GM21737 (cell line): Measurements from ENCODE around the gene PLXDC1.

Experiments
- ATAC-seq: cut with Tn5 transposase; IDR thresholded peaks from one replicate; pipeline ENCODE4 v1.9.1; 2021; ENCODE audit warnings: mild to moderate bottlenecking, moderate library complexity; ENCODE audit not compliant: unreplicated experiment

The PLXDC1 gene

DNA sequence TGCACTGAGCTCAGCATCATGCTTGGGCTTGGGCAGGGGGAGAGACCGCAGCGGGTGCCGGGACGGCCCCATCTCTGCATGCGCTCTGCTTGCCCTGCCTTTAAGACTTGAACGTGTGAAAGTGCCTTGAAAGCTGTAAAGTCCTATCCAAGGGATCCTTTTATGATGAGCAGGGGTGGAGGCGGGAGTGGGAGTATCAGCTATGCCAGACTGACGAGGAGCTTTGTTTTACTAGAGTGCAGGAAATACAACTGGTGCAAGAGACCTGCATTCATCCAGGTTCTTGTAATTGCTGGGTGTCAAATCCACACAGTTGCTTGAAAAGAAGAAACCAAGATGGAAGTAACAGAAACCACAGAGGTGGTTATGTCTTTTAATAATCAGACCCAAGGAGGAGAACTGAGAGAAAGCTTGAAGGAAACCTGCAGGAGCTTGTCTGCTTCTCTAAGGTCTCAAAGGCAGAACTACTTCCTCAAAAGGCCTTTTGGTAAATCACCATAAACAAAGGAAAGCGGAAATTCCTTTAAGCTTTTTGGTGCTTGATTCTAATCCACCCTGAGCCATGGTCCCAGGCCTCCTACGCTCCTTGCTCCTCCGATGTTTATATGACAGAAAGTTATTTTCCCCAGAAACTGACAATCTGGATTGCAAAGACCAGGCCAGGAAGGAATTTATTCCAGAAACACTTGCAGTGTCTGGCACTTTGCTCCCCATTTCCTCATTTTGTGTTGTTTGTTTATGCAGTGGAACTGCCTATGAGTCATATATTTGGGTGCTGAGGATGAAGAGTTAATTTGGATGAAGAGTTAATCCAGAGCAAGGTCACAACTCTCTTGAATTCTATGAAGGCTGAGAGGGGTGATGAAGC, 132.9 kb downstream of the PLXDC1 start:
- ATAC-seq: no peak

DNA sequence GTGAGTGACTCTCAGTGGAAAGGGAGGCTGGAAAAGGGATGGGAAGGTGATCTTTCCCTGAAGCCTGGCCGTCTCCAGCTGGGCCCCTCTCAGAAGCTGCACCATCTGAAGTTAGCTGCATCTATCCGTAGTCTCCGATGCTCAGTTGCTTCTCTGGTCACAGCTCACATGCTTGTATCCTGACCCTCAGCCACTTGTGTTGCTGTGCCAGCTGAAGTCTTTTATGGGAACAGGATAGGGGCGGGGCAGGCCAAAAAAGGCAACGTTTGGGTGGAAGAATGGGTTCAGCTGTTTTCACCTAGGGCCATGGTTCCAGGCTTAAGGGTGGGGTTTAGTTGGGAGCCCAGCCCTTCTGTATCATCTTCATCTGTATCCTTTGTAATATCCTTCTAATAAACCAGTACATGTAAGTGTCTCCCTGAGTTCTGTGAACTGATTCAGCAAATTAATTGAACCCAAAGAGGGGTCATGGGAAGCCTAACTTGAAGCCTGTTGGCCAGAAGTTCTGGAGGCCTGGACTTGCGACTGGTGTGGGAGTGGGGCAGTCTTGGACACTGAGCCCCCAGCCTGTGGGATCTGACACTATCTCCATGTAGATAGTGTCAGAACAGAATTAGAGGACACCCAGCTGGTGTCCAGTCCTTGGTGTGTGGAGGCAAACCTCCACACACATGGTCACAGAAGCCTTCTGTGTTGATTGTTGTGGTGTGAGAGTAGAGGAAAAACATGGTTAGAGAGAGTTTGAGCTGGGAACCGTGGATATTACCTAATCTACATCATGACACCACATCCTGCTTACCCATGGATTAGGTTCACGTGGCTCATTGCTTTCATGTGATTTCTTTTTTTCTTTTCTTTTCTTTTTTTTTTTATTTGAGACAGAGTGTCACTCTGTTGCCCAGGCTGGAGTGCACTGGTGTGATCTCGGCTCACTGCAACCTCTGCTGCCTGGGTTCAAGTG, 135.0 kb downstream of the PLXDC1 start:
- no peak for ATAC-seq

DNA sequence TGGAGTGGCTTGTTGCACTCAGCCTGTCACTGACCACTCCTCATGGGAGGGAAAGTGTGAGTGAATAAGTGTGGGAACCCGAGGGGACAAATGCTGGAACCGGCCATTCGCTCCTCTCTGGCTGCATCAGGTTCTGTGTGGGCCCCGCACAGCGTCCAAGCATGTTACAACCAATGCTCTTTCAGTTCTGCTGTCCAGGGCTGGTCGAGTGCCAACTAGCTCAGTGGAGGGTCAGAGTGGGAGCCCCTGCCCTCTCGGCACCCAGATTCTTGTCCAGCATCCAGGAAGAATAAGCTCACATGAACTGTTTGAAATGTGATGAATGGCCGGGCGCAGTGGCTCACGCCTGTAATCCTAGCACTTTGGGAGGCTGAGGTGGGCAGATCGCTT, 135.9 kb downstream of the PLXDC1 start:
- no peak for ATAC-seq

DNA sequence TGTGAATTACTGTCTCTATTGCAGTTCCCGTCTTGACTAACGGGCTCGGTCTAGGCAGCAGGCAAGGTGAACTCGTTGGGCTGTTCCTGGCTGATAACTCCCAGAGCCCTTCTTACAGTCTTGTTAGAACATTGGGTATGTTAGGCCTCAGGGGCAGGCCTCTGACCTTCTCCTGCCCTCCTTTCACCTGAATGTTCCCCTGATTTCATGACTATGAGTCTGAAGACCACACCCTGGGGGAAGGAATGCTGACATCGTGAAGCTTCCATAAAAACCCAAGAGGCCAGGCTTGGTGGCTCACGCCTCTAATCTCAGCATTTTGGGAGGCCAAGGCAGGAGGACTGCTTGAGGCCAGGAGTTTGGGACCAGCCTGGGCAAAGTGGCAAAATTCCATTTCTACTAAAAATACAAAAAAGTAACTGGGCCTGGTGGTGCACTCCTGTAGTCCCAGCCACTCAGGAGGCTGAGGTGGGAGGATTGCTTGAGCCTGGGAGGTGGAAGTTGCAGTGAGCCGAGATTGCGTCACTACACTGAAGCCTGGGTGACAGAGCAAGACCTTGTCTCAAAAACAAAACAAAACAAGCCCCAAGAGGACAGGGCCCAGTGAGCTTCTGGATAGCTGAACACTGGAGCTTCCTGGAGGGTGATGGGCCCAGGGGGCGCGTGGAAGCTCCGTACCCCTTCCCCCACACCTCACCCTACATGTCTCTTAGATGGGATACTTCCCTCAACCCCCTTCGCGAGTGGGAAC, 136.5 kb downstream of the PLXDC1 start:
- no peak for ATAC-seq

DNA sequence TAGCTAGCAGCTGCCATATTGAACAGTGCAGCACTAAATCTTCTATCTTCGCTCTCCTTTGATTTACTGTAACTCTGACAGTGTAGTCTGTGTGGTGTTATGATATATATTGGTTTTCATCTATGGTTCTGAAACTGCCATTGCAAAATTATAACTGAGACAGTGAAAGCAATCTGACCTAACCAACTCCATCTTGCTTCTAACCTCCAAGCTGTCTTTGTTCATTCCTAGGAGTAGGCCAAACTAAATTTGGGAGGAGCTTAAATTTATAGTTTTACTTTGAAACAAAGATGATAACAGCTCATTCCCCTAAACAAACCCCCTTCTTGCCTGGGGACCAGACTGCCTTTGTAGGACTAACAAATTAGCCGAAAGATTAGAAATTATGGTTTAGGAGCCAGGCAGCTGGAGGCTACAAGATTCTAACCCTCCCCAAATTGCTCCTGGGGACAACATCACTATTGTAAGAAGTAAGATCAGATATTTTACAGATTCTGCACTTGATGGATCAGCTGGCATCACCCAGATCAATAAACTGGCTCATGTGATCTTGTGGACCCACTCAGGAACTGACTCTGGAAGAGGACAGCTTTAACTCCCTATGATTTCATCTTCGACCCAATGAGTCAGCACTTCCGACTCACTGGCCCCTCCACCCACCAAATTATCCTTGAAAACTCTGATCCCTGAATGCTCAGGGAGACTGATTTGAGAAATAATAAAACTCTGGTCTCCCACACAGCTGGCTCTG, 137.2 kb downstream of the PLXDC1 start:
- no peak for ATAC-seq
